ENCODE data around the gene COG5.

DNA sequence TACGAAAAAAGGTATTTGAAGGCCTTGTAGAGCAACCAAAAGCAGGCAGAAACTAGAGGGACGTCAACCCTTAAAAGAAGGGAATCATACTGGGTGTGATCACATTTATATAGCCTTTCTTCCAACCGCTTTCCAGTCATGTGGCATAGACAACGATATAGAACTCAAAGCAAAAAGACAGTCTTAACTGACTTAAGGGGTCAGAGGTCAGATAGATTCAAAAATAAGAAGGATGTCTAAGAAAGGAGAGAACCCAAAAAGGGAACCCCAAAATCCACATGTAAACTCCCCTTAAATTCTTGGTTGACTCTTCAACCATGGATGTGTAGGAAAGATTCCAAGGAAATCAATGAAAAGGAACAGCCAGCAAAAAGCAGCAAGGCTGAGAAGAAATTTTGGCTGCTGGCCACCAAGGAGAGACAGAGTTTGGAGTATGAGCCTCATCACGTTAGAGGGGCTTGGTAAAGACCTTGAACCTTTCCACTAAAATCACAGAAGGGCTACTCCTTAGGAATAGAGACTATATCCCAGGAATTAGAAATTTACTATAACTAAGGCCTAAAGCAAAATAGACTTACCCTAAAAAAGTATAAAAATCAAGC is 24.9 kb upstream of the COG5 start:
- TF ChIP-seq GATA2 (IDR thresholded peaks at IDR 0.05; ENCODE audit: low read depth, low read length) (no peak), GATA3 (IDR thresholded peaks at IDR 0.05; ENCODE audit: low read depth, low read length) (no peak)
